ENCODE measurements around the gene COL17A1.

DNA sequence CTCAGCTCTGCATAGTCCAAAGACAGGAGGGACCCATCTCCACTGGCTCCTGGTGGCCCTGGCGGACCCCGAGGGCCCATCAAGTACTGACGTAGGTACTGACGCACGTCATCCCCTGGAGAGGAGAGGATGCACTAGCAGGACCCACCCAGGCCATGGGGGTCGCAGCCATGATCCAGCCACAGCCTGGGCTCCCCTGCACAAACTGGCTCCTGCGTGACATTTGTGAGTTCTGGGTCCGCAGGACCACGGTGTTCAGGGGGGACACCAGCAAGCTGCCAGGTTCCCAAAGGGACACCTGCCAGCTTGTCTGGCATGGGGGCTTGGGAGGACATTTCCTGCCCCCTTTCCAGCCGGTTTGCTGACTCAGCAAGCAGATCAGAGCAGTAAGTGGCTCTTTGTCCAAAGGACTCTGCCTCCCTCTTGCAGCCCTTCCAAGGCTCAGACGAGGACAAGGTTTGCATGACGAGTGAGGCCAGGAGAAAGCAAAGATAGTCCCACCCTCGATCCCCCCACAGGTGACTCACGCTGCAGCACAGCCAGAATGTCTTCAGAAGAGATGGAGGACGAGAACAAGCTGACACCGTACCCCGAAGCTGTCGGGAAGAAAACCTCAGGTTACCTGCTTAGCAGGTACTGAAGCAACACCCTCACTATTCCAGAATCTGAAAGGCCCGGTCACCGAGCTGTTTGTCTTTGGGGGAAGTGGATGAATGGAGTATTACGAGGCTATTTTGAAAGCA lies 49.0 kb downstream of the COL17A1 start:
- no peak for TF ChIP-seq POLR2AphosphoS5 (IDR thresholded peaks at IDR 0.05)
- TF ChIP-seq, protein P1, sequence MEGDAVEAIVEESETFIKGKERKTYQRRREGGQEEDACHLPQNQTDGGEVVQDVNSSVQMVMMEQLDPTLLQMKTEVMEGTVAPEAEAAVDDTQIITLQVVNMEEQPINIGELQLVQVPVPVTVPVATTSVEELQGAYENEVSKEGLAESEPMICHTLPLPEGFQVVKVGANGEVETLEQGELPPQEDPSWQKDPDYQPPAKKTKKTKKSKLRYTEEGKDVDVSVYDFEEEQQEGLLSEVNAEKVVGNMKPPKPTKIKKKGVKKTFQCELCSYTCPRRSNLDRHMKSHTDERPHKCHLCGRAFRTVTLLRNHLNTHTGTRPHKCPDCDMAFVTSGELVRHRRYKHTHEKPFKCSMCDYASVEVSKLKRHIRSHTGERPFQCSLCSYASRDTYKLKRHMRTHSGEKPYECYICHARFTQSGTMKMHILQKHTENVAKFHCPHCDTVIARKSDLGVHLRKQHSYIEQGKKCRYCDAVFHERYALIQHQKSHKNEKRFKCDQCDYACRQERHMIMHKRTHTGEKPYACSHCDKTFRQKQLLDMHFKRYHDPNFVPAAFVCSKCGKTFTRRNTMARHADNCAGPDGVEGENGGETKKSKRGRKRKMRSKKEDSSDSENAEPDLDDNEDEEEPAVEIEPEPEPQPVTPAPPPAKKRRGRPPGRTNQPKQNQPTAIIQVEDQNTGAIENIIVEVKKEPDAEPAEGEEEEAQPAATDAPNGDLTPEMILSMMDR (IDR thresholded peaks at IDR 0.05), result no peak

All from esophagus muscularis mucosa (tissue), 3 donors.